PC-3 (cell line): Measurements from ENCODE around the gene TTC23L.

ENCODE experiments used
- CTCF ChIP-seq: fragments of 300-600 bp; sonication (generic); conservative IDR thresholded peaks from 2 replicates; pipeline ENCODE4 v1.5.1; 2017; ENCODE audit warnings: antibody characterized with exemption, low read depth, mild to moderate bottlenecking, low read length
- EZH2 ChIP-seq: fragments of 300-600 bp; sonication (generic); IDR thresholded peaks from one replicate; pipeline ENCODE4 v1.6.1; 2017; ENCODE audit warnings: antibody characterized with exemption, mild to moderate bottlenecking, low read length; ENCODE audit not compliant: unreplicated experiment

- TF ChIP-seq EZH2 (no peak), CTCF (no peak)
Observed at GRCh38 chr5:34822956-34823715, 15.8 kb upstream of the TTC23L start.
